ENCODE measurements around the gene NR6A1.

DNA sequence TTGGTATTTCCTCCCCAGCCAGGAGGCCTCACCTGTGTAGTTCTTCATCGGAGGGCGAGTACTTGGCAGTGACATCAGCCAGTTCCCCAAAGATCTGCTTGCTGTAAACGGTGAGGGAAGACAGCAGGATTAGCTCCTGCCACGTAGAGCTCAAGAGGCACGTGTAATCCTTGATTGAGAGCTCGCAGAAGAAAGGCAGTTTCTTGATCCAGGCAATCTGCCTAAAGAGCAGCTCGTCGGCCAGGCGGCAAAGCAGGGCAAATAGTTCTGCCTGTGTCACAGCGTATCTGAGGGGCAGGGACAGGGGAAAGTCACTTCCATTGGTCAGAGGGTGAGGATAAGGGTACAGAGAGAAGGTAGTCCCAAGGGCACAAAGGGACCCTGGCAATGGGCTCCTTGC, 235.3 kb downstream of the NR6A1 start:
- TF ChIP-seq EZH2 (IDR thresholded peaks at IDR 0.05; ENCODE audit: borderline replicate concordance, low read length), result no peak
- no peak for TF ChIP-seq CTCF (conservative IDR thresholded peaks at IDR 0.05 in 1 of 2, IDR thresholded peaks at IDR 0.05 in 1 of 2; ENCODE audit: extremely low read depth in 1 of 2, insufficient read depth in 1 of 2, low read depth in 1 of 2, low read length in 2 of 2)

Data from mammary epithelial cell (primary cell).